Neural cell (in vitro differentiated cells): Measurements from ENCODE around the gene PRSS16. TPM values are rescaled to one million over a fixed set of nuclear protein-coding genes. Genes with fewer than 3 reads are reported as not detected.

Experiments
- H2AFZ ChIP-seq: fragments of 200-600, 300-800 bp; sonication (generic), shearing (Covaris generic); 2 replicates; pipeline ENCODE4 v1.6.0; 2014; ENCODE audit warnings: low read depth, mild to moderate bottlenecking, antibody characterized with exemption, low read length, moderate library complexity
- H3F3A ChIP-seq: fragments of 200-600 bp; shearing (Covaris generic); 2 replicates; pipeline ENCODE4 v1.6.1; 2016; ENCODE audit warnings: mild to moderate bottlenecking, moderate library complexity, mixed read lengths, antibody characterized with exemption, low read length; ENCODE audit not compliant: insufficient read depth, poor library complexity, severe bottlenecking
- H3K27ac ChIP-seq: fragments of 200-600, 300-800 bp; sonication (generic), shearing (Covaris generic); 2 replicates; pipeline ENCODE4 v1.5.1; 2014; ENCODE audit warnings: mild to moderate bottlenecking, low read length, moderate library complexity
- H3K27me3 ChIP-seq: fragments of 300-800, 200-600 bp; sonication (generic), shearing (Covaris generic); 2 replicates; pipeline ENCODE4 v1.6.0; 2014; ENCODE audit warnings: mild to moderate bottlenecking, low read depth, low read length, moderate library complexity; ENCODE audit not compliant: insufficient read depth
- H3K36me3 ChIP-seq: fragments of 300-800, 200-600 bp; sonication (generic), shearing (Covaris generic); 2 replicates; pipeline ENCODE4 v1.5.1; 2014; ENCODE audit warnings: mild to moderate bottlenecking, antibody characterized with exemption, low read length, moderate library complexity; ENCODE audit not compliant: insufficient read depth
- H3K4me2 ChIP-seq: fragments of 300-800, 200-600 bp; sonication (generic), shearing (Covaris generic); 2 replicates; pipeline ENCODE4 v1.6.0; 2014; ENCODE audit warnings: mild to moderate bottlenecking, low read length
- H3K4me3 ChIP-seq: fragments of 300-800, 200-600 bp; sonication (generic), shearing (Covaris generic); 2 replicates; pipeline ENCODE4 v1.5.1; 2014; ENCODE audit warnings: mild to moderate bottlenecking, low read length, moderate library complexity
- H3K79me2 ChIP-seq: fragments of 200-600 bp; shearing (Covaris generic); replicated peaks from 2 replicates; pipeline ENCODE4 v1.6.0; 2014; ENCODE audit warnings: mild to moderate bottlenecking, low read length, moderate library complexity; ENCODE audit not compliant: insufficient read depth
- H3K9ac ChIP-seq: fragments of 300-800, 200-600 bp; sonication (generic), shearing (Covaris generic); 2 replicates; pipeline ENCODE4 v1.6.1; 2016; ENCODE audit warnings: mild to moderate bottlenecking, low read length, mixed read lengths
- H3K9me2 ChIP-seq: fragments of 200-600 bp; shearing (Covaris generic); 2 replicates; pipeline ENCODE4 v1.6.1; 2016; ENCODE audit warnings: mild to moderate bottlenecking, low read length, mixed read lengths; ENCODE audit not compliant: insufficient read depth
- H3K9me3 ChIP-seq: fragments of 200-600, 300-800 bp; sonication (generic), shearing (Covaris generic); 2 replicates; pipeline ENCODE4 v1.6.1; 2016; ENCODE audit warnings: mild to moderate bottlenecking, mixed run types, low read length, moderate library complexity, mixed read lengths
- H4K20me1 ChIP-seq: fragments of 200-600 bp; shearing (Covaris generic); 2 replicates; pipeline ENCODE4 v1.6.1; 2016; ENCODE audit warnings: mild to moderate bottlenecking, mixed run types; ENCODE audit not compliant: insufficient read depth
- CTCF ChIP-seq: fragments of 450-650 bp; IDR thresholded peaks from 2 replicates; pipeline ENCODE4 v1.5.1; 2014; ENCODE audit warnings: antibody characterized with exemption, mild to moderate bottlenecking, moderate library complexity; ENCODE audit not compliant: poor library complexity, severe bottlenecking
- EZH2 ChIP-seq: fragments of 200-600, 300-800 bp; shearing (Covaris generic), sonication (generic); IDR thresholded peaks from 2 replicates; pipeline ENCODE4 v1.6.1; 2014; ENCODE audit warnings: antibody characterized with exemption, low read length, borderline replicate concordance, mild to moderate bottlenecking; ENCODE audit not compliant: insufficient read depth, poor library complexity, severe bottlenecking
- POLR2AphosphoS5 ChIP-seq: IDR thresholded peaks from 2 replicates; pipeline ENCODE4 v1.6.1; 2012
- RAD21 ChIP-seq: fragments of 450-650 bp; conservative IDR thresholded peaks from 2 replicates; pipeline ENCODE4 v1.6.1; 2014; ENCODE audit warnings: antibody characterized with exemption, mild to moderate bottlenecking, moderate library complexity
- REST ChIP-seq: IDR thresholded peaks from 2 replicates; pipeline ENCODE4 v1.6.1; 2012; ENCODE audit warnings: borderline replicate concordance
- SMC3 ChIP-seq: fragments of 450-650 bp; conservative IDR thresholded peaks from 2 replicates; pipeline ENCODE4 v1.6.1; 2014; ENCODE audit warnings: antibody characterized with exemption, mild to moderate bottlenecking, moderate library complexity; ENCODE audit not compliant: poor library complexity
- TAF1 ChIP-seq: IDR thresholded peaks from 2 replicates; pipeline ENCODE4 v1.6.1; 2012; ENCODE audit warnings: low read depth
- polyA plus RNA-seq: library from polyadenylated mRNA; depleted of rRNA; stranded (reverse); fragments of >200 nt; gene quantifications from 2 replicates; pipeline ENCODE4 v1.2.3, GENCODE V29; 2014

PRSS16 gene
- polyA plus RNA-seq, 1 donor from 2014 or later, result not detected

- Histone ChIP-seq H3K9ac (peak overlapping the region; percentile 23), H3K9me3 (no peaks in the 10 kb centered on the region), H4K20me1 (no peaks in the 10 kb centered on the region), H3F3A (no peaks in the 10 kb centered on the region), H3K27me3 (peaks cover 93% of the 10 kb centered on the region), H3K4me3 (peak overlapping the region; percentile 64), H3K79me2 (no peaks in the 10 kb centered on the region), H3K4me2 (peak overlapping the region; percentile 26), H3K27ac (no peak overlapping the region), H2AFZ (no peak overlapping the region), H3K9me2 (no peaks in the 10 kb centered on the region), H3K36me3 (no peaks in the 10 kb centered on the region)
- no peak for TF ChIP-seq POLR2AphosphoS5
- no peak for TF ChIP-seq REST
- TF ChIP-seq TAF1, result no peak
- TF ChIP-seq SMC3, result no peak
- no peak for TF ChIP-seq EZH2
- TF ChIP-seq RAD21, result no peak
These were observed 3.7 kb downstream of the PRSS16 start for GRCh38 chr6:27251112-27251605.

- H3K27me3 ChIP-seq, result peaks cover 95% of the 10 kb centered on the region
- H3K9me3 ChIP-seq, result no peaks in the 10 kb centered on the region
- no peaks in the 10 kb centered on the region for H3K9me2 ChIP-seq
- H3K36me3 ChIP-seq, result no peaks in the 10 kb centered on the region
- no peak overlapping the region for H3K27ac ChIP-seq
- H3K4me2 ChIP-seq, result peak overlapping the region; percentile 1
- no peaks in the 10 kb centered on the region for H3F3A ChIP-seq
- no peak overlapping the region for H2AFZ ChIP-seq
- H3K4me3 ChIP-seq, result peak overlapping the region; percentile 64
- H3K9ac ChIP-seq, result peak overlapping the region; percentile 22
- H4K20me1 ChIP-seq, result no peaks in the 10 kb centered on the region
- no peak for TF ChIP-seq EZH2
- peak; percentile 68 for TF ChIP-seq CTCF
- TF ChIP-seq SMC3, result no peak
- no peak for TF ChIP-seq POLR2AphosphoS5
- no peak for TF ChIP-seq REST
- H3K79me2 ChIP-seq, result no peaks in the 10 kb centered on the region
These were observed 4.2 kb downstream of the PRSS16 start for GRCh38 chr6:27251606-27252251.
